ENCODE measurements around the gene TRPV4. TPM values are rescaled to one million over a fixed set of nuclear protein-coding genes. Genes with fewer than 3 reads are reported as not detected.
A peak's percentile ranks its signal among the peaks of the same experiment; 100 is the strongest.

Gene TRPV4
- total RNA-seq, 1 experiment from 2014 or later = 0.44 TPM

DNA sequence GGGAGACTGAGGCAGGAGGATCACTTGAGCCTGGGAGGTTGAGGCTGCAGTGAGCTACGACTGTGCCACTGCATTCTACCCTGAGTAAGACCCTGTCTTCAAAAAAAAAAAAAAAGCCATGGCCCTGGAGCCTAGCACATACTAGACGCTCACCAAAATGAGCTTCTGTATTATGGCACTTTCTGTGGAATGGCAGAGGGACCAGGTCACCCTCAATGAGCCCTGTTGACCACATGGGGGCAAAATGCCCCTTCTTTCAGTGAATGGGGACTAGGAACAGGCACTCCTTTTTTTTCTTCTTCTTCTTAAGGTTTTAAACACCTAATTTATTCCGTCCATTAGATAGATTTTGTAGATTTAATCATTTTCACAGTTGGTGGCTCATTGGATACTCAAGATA, 69.1 kb downstream of the TRPV4 start:
- no peak for DNase-seq (ENCODE audit: low read depth)

- peak; percentile 71 for DNase-seq (ENCODE audit: low read depth)
Observed at GRCh38 chr12:109763201-109763841, 69.9 kb downstream of the TRPV4 start.

- DNase-seq (ENCODE audit: low read depth) = no peak
Observed at GRCh38 chr12:109762673-109763191, 70.5 kb downstream of the TRPV4 start.

DNA sequence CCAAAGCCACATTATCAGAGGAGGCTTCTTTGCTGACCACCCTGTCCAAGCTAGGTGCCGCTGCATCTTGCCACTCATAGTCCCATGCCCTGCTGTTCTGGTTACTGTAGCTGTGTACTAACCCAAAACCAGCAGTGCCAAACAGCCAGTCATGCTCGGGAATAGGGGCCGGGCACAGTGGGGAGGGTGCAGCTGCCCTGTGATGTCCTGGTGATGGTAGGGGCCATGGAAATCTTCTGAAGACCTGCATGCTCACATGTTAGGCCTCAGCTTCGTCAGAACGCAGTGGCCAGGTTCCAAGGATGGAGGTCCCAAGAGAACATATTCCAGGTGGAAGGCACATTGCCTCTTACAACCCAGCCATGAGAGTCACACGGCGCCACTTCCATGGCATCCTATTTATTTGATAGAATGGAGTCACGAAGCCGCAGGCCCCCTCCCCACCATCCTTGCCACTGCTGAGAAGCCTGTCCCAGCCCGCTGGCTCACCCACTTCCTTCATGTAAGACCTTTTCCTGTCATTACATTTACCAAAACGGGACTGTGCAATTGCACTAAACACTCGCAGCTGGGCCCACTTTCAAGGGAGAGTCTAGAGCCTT, 71.0 kb downstream of the TRPV4 start:
- DNase-seq (ENCODE audit: low read depth) = no peak

- DNase-seq (ENCODE audit: low read depth) = peak; percentile 6
Observed at GRCh38 chr12:109760930-109761921, 72.0 kb downstream of the TRPV4 start.

DNA sequence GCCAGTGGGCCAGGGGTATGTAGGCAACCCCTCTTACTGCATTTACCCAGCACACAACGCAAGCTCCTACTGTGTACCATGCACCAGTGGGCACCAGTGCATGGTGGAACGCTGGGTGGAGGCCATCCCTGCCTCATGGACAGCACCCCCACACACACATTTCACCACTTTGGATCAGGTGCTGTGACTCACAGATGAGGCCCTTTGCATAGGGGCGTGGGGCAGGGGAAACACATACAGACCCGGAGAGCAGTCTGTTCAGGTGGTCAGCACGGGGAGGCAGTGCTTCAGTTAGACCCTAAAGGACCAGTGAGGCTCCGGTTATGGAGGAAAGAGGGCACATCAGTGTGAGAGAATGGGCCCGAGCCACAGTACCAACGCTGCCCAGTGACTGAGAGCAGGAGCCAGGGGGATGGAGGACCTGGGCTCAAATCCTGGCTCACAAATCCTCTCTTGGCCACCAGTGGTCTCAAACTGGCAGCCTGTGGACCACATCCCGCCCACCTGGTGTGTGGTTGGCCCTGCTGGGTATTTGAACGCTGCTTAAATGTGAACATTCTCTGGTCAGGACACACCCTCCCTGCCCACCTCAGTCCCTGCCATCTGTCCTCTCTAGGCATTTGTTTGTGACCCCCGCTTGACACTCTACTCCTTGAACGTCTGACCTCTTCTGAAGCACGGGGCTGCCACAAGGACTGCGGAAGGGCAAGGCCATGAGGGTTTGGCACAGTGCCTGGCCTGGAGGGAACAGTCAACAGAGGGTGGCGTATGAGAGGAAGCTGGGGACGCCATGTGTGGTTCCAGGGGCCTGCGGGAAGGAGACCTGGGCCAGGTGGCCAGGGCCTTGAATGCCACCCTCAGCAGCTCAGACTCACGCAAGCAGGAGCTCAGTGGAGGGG, 72.9 kb downstream of the TRPV4 start:
- DNase-seq (ENCODE audit: low read depth) = no peak

DNA sequence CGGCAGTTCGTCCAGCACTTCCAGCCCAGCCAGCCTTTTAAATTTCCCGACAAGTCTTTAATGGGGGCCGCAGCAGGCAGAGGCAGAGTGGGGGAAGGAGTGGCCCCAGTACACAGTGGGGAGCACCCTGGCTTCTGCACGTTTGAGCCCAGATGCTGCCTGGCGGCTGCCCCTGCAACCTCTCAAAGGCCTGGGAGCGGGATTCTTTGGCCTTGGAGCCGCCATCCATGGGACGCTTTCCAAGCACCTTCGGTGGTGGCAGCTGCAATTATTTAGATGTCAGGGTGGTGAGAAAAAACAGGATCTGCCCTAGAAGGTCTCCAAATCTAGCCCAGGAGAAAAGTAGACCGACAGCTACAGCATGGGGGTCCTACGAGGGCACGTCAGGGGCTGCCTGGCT, 73.6 kb downstream of the TRPV4 start:
- DNase-seq (ENCODE audit: low read depth) = no peak

DNA sequence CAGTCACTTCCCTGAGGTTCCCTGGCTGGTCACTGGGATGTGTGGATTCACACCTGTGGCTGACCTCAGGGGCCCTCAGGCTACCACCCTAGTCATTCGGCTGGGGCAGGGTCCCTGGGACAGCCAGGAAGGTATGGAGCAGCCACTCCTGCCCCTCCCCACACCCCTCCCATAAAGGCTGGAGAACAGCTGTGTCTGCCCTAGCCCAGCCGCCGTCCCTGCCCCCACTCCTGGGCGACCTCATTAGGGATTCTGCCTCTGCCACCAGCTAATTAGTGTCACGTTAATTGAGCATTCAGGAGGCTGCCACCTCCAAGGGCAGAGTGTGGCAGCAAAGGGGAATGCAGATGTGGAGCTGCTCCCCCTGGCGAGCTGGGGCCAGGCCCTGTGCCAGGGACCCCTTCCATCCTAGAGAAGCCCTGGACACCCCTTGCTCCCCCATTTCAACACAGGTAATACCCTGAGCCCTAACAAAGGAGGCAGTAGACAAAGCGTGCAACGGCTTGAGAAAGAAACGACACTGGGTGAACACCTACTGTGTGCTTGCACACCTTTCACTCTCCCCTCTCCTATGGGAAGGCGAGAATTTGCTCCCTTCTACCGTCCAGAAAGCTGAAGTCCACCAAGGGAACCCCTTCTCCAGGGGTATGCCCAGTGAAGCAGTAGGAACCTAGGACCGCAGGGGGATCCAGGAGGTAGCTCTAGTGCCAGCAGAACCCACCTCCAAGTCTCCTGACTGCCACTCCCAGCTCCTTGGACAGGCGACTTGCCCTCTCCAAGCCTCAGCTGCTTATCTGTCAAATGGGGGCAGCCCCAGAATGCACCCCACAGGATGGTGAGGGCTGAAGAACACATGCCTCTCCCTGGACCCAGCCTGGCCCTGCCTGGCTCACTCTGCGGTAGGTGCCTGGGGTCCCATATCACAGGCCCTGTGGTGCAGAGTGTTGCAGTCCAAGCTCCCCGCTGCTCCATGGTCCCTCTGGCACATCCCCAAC, 74.5 kb downstream of the TRPV4 start:
- DNase-seq (ENCODE audit: low read depth) = no peak

DNA sequence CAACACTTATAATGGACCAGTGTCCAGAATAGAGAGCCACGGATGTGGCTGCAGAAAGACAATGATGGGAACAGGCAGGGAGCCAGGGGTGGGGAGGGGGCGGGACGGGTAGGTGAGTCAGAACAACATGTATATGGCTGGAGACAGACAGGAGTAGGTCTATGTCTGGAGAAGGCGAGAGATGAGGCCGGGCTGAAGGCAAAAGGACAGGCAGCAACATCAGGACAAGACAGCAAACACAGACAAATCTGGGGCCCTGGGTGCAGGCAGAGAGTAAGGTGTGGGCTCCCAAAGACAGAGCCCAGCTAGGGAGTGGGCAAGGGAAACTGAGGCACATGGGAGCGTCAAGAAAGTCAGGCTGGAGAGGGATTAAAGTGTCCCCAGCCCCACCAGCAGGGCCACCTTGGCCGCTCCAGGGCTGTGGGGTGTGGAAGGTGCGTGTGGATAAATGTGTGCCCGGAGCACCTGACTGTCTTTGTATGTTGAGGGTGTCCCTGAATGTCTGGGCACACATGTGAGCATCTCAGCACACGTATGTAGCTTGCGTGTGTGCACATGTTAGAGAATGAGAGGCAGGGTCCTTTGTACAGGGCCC, 75.4 kb downstream of the TRPV4 start:
- DNase-seq (ENCODE audit: low read depth) = no peak

- no peak for DNase-seq (ENCODE audit: low read depth)
Observed at GRCh38 chr12:109756457-109756856, 76.7 kb downstream of the TRPV4 start.

GRCh38 chr12:109753959-109754358, 79.2 kb downstream of the TRPV4 start:
- no peak for DNase-seq (ENCODE audit: low read depth)

GRCh38 chr12:109753054-109753401, 80.2 kb downstream of the TRPV4 start:
- DNase-seq (ENCODE audit: low read depth) = no peak

- no peak for DNase-seq (ENCODE audit: low read depth)
Observed at GRCh38 chr12:109752117-109753053, 80.8 kb downstream of the TRPV4 start.

- no peak for DNase-seq (ENCODE audit: low read depth)
Observed at GRCh38 chr12:109744986-109745942, 87.9 kb downstream of the TRPV4 start.

GRCh38 chr12:109744026-109744425, 89.2 kb downstream of the TRPV4 start:
- no peak for DNase-seq (ENCODE audit: low read depth)

- DNase-seq (ENCODE audit: low read depth) = no peak
Observed at GRCh38 chr12:109743076-109743910, 89.9 kb downstream of the TRPV4 start.
